IMR-90 (cell line): ENCODE measurements around the gene KBTBD13. TPM values are rescaled to one million over a fixed set of nuclear protein-coding genes. Genes with fewer than 3 reads are reported as not detected.

Experiments
- ATAC-seq: fragments of 200-7000 bp; cut with Tn5 transposase; 2 replicates; pipeline ENCODE4 v1.9.1; 2020; ENCODE audit warnings: low read depth, mild to moderate bottlenecking, moderate library complexity
- BruUV-seq: library from RNA; stranded (reverse); fragments of 400-500 nt; replicated peaks from 2 replicates; lab custom pipeline; 2021; lab: Mats Ljungman, UMichigan
- CTCF ChIA-PET: fragments of 300-600 bp; formaldehyde crosslinking; extraction: SDS; loops from one replicate; lab custom pipeline; 2021; ENCODE audit warnings: antibody characterized with exemption; lab: Yijun Ruan, JAX
- POLR2A ChIA-PET: fragments of 300-600 bp; sonication (Branson Sonifier 250); formaldehyde crosslinking; loops from one replicate; lab custom pipeline; 2022; ENCODE audit warnings: antibody characterized with exemption; ENCODE audit not compliant: unreplicated experiment; lab: Charles Lee
- DNase-seq: peaks from one replicate; pipeline ENCODE4 v3.0.0; 2013
- H2AFZ ChIP-seq: replicated peaks from 2 replicates; pipeline ENCODE3; 2013; ENCODE audit warnings: low read length, mild to moderate bottlenecking; ENCODE audit not compliant: poor library complexity
- H2AK5ac ChIP-seq: 2 replicates; pipeline ENCODE4 v1.6.1; 2013; ENCODE audit warnings: low read depth, low read length, inconsistent platforms
- H2AK9ac ChIP-seq: replicated peaks from 2 replicates; pipeline ENCODE3; 2013; ENCODE audit warnings: mild to moderate bottlenecking, low read depth, low read length, moderate library complexity; ENCODE audit not compliant: poor library complexity
- H2BK120ac ChIP-seq: 2 replicates; pipeline ENCODE4 v1.6.1; 2013; ENCODE audit warnings: low read depth, low read length, inconsistent platforms
- H2BK15ac ChIP-seq: 3 replicates; pipeline ENCODE4 v1.6.1; 2013; ENCODE audit warnings: low read depth, low read length, inconsistent platforms
- H2BK20ac ChIP-seq: 2 replicates; pipeline ENCODE4 v1.6.1; 2013; ENCODE audit warnings: low read depth, mild to moderate bottlenecking, inconsistent platforms, low read length, moderate library complexity
- H2BK5ac ChIP-seq: 2 replicates; pipeline ENCODE4 v1.6.1; 2013; ENCODE audit warnings: mild to moderate bottlenecking, low read depth, low read length, inconsistent platforms; ENCODE audit not compliant: poor library complexity, severe bottlenecking
- H3K14ac ChIP-seq: replicated peaks from 2 replicates; pipeline ENCODE4 v1.6.1; 2013; ENCODE audit warnings: low read depth, low read length, inconsistent platforms
- H3K18ac ChIP-seq: 2 replicates; pipeline ENCODE4 v1.6.1; 2013; ENCODE audit warnings: low read depth, low read length, control low read depth
- H3K23ac ChIP-seq: 2 replicates; pipeline ENCODE4 v1.6.1; 2013; ENCODE audit warnings: low read depth, low read length, inconsistent platforms
- H3K27ac ChIP-seq: 2 replicates; pipeline ENCODE4 v1.5.1; 2013; ENCODE audit warnings: mild to moderate bottlenecking, control low read depth, low read length; ENCODE audit not compliant: insufficient read depth
- H3K27me3 ChIP-seq: 2 replicates; pipeline ENCODE4 v1.6.1; 2013; ENCODE audit warnings: low read length; ENCODE audit not compliant: control insufficient read depth, insufficient read depth
- H3K36me3 ChIP-seq: 2 replicates; pipeline ENCODE4 v1.6.1; 2013; ENCODE audit warnings: low read length, mixed read lengths; ENCODE audit not compliant: control insufficient read depth, insufficient read depth
- H3K4ac ChIP-seq: 2 replicates; pipeline ENCODE4 v1.6.1; 2013; ENCODE audit warnings: low read depth, low read length, inconsistent platforms
- H3K4me1 ChIP-seq: 2 replicates; pipeline ENCODE4 v1.6.1; 2013; ENCODE audit warnings: low read length, mixed read lengths; ENCODE audit not compliant: control insufficient read depth, insufficient read depth
- H3K4me2 ChIP-seq: 2 replicates; pipeline ENCODE4 v1.6.1; 2013; ENCODE audit warnings: low read depth, mild to moderate bottlenecking, control low read depth, low read length, moderate library complexity
- H3K4me3 ChIP-seq: 2 replicates; pipeline ENCODE4 v1.5.1; 2013; ENCODE audit warnings: low read depth, mild to moderate bottlenecking, control low read depth, low read length, moderate library complexity; ENCODE audit not compliant: insufficient read depth
- H3K56ac ChIP-seq: 2 replicates; pipeline ENCODE4 v1.6.1; 2013; ENCODE audit warnings: low read length, inconsistent platforms; ENCODE audit not compliant: insufficient read depth; ENCODE audit errors: extremely low read depth
- H3K79me1 ChIP-seq, 2 experiments: 2 replicates each; pipeline ENCODE4 v1.6.1; 2013; ENCODE audit warnings: low read length in 2 of 2, inconsistent platforms in 1 of 2, low read depth in 1 of 2
- H3K9ac ChIP-seq: 2 replicates; pipeline ENCODE4 v1.6.1; 2013; ENCODE audit warnings: low read depth, low read length, control low read depth
- H3K9me1 ChIP-seq: 2 replicates; pipeline ENCODE4 v1.6.1; 2013; ENCODE audit warnings: low read length, inconsistent platforms; ENCODE audit not compliant: insufficient read depth
- H3K9me3 ChIP-seq: 2 replicates; pipeline ENCODE4 v1.6.1; 2013; ENCODE audit warnings: low read length; ENCODE audit not compliant: control insufficient read depth, insufficient read depth
- H4K20me1 ChIP-seq: 2 replicates; pipeline ENCODE4 v1.6.1; 2013; ENCODE audit warnings: low read length, inconsistent platforms; ENCODE audit not compliant: insufficient read depth
- H4K5ac ChIP-seq: 2 replicates; pipeline ENCODE4 v1.6.1; 2013; ENCODE audit warnings: mild to moderate bottlenecking, low read depth, low read length, control low read depth
- H4K8ac ChIP-seq, 2 experiments: 2 replicates each; pipeline ENCODE4 v1.6.1; 2013; ENCODE audit warnings: low read depth in 2 of 2, low read length in 2 of 2, control low read depth in 1 of 2, inconsistent platforms in 1 of 2
- H4K91ac ChIP-seq: 2 replicates; pipeline ENCODE4 v1.6.1; 2013; ENCODE audit warnings: low read depth, low read length, inconsistent platforms; ENCODE audit not compliant: insufficient read depth
- BHLHE40 ChIP-seq: fragments of 150-350 bp; IDR thresholded peaks from 2 replicates; pipeline ENCODE4 v1.6.1; 2016; ENCODE audit warnings: mild to moderate bottlenecking, low read depth, low read length
- CEBPB ChIP-seq: IDR thresholded peaks from 2 replicates; pipeline ENCODE4 v1.6.1; 2012; ENCODE audit warnings: low read depth, low read length, improper control_type of control experiment
- CHD1 ChIP-seq: IDR thresholded peaks from 2 replicates; pipeline ENCODE4 v1.6.1; 2012; ENCODE audit warnings: low read depth, low read length, improper control_type of control experiment
- CTCF ChIP-seq: conservative IDR thresholded peaks from 2 replicates; pipeline ENCODE4 v1.5.1; 2012; ENCODE audit warnings: mild to moderate bottlenecking, low read depth, low read length, improper control_type of control experiment
- ELK1 ChIP-seq: fragments of 150-350 bp; IDR thresholded peaks from 2 replicates; pipeline ENCODE4 v1.6.1; 2016; ENCODE audit warnings: low read depth, mild to moderate bottlenecking, low read length, moderate library complexity, borderline replicate concordance
- FOS ChIP-seq: fragments of 150-350 bp; IDR thresholded peaks from 2 replicates; pipeline ENCODE4 v1.6.1; 2016; ENCODE audit warnings: low read depth, low read length
- MAFK ChIP-seq: IDR thresholded peaks from 2 replicates; pipeline ENCODE4 v1.6.1; 2012; ENCODE audit warnings: low read depth, low read length, improper control_type of control experiment
- MAZ ChIP-seq: IDR thresholded peaks from 2 replicates; pipeline ENCODE4 v1.6.1; 2012; ENCODE audit warnings: low read depth, mild to moderate bottlenecking, low read length, improper control_type of control experiment, moderate library complexity, borderline replicate concordance
- MXI1 ChIP-seq: IDR thresholded peaks from 2 replicates; pipeline ENCODE4 v1.6.1; 2012; ENCODE audit warnings: low read depth, mild to moderate bottlenecking, low read length, moderate library complexity, borderline replicate concordance
- NFE2L2 ChIP-seq: fragments of 150-350 bp; IDR thresholded peaks from 2 replicates; pipeline ENCODE4 v1.6.1; 2016; ENCODE audit warnings: low read depth, mild to moderate bottlenecking, low read length
- POLR2A ChIP-seq: IDR thresholded peaks from 2 replicates; pipeline ENCODE4 v1.6.1; 2012; ENCODE audit warnings: mild to moderate bottlenecking, low read depth, low read length
- RAD21 ChIP-seq: IDR thresholded peaks from 2 replicates; pipeline ENCODE4 v1.6.1; 2012; ENCODE audit warnings: low read length, improper control_type of control experiment
- RCOR1 ChIP-seq: IDR thresholded peaks from 2 replicates; pipeline ENCODE4 v1.6.1; 2012; ENCODE audit warnings: mild to moderate bottlenecking, low read length, improper control_type of control experiment; ENCODE audit not compliant: insufficient replicate concordance
- RFX5 ChIP-seq: IDR thresholded peaks from 2 replicates; pipeline ENCODE4 v1.8.0; 2012; ENCODE audit warnings: low read depth, mild to moderate bottlenecking, low read length, moderate library complexity
- SMC3 ChIP-seq: fragments of 150-350 bp; IDR thresholded peaks from 2 replicates; pipeline ENCODE4 v1.6.1; 2016; ENCODE audit warnings: low read depth, mild to moderate bottlenecking, antibody characterized with exemption, low read length, moderate library complexity
- USF2 ChIP-seq: fragments of 150-350 bp; IDR thresholded peaks from 2 replicates; pipeline ENCODE4 v1.6.1; 2017; ENCODE audit warnings: mild to moderate bottlenecking, antibody characterized with exemption, low read length, low read depth
- WGBS, 2 experiments: methylation state at CpG; one replicate each; pipeline versions ENCODE4 v1.1.5 to v1.1.7; 2013; ENCODE audit warnings: missing lambda C conversion rate in 2 of 2; ENCODE audit not compliant: insufficient read length in 1 of 2; ENCODE audit errors: extremely low coverage in 2 of 2; 5-methylcytosine and 5-hydroxymethylcytosine counted together
- dilution Hi-C: fragments of 300-500 bp; cut with HindIII; formaldehyde crosslinking; loops from one replicate; pipeline ENCODE4 v1.14.3; 2018; ENCODE audit warnings: low sequenced_read_pairs; ENCODE audit not compliant: unreplicated experiment
- in situ Hi-C: fragments of 300-500 bp; cut with MboI; formaldehyde crosslinking; loops from 3 replicates; pipeline ENCODE4 v1.14.3; 2019; ENCODE audit warnings: low sequenced_read_pairs, inconsistent platforms, mixed read lengths
- intact Hi-C: fragments of 100-400 bp; cut with micrococcal nuclease; formaldehyde crosslinking; loops from 2 replicates; pipeline ENCODE4 v1.10.0; 2022
- polyA plus RNA-seq, 3 experiments: library from polyadenylated mRNA; depleted of rRNA; stranded (reverse); fragments of >200 nt; gene quantifications; 2 replicates each; pipeline ENCODE4 v1.2.3, GENCODE V29; 2012; ENCODE audit warnings: low replicate concordance in 1 of 3
- total RNA-seq: library from RNA; depleted of rRNA; stranded (reverse); fragments of >200 nt; gene quantifications from 2 replicates; pipeline ENCODE4 v1.2.3, GENCODE V29; 2012

Gene KBTBD13
- total and polyA plus RNA-seq, 2 of the 4 experiments (the other 2 are of a cell fraction) = not detected

- no peaks in the 10 kb centered on the region for H3K79me1 ChIP-seq
- ChIA-PET CTCF (interaction anchor here (1.6 to 2.2 kb wide), 2 partner anchors 14 to 33 kb away, joined by 6 to 8 read pairs; no protein-coding TSS in a partner anchor), POLR2A (no interaction called here)
- peak overlapping the region; percentile 77; the same call in 1 of the 2 replicates for H3K27ac ChIP-seq
- ATAC-seq (no peak), DNase-seq (no peak)
- peak overlapping the region; percentile 68 for H4K91ac ChIP-seq
- H2AFZ ChIP-seq = peak overlapping the region; percentile 58
- WGBS, 2 experiments = no CpG with 5 or more reads among the region's 3 CpGs
- H3K14ac ChIP-seq = peak overlapping the region; percentile 61
- H4K8ac ChIP-seq = peak overlapping the region in 1 of 2 experiments; percentile 20; a peak in 2 of 4 replicates
- peak overlapping the region; percentile 78 for H3K18ac ChIP-seq
- in situ Hi-C loops = no loop called here
- no peak for TF ChIP-seq BHLHE40
- no peak for TF ChIP-seq USF2
- TF ChIP-seq CTCF = no peak
- no peak for TF ChIP-seq RFX5
- no peak for TF ChIP-seq CEBPB
- no peak for TF ChIP-seq SMC3
- no peak for TF ChIP-seq CHD1
- no peak for TF ChIP-seq RCOR1
- TF ChIP-seq POLR2A = no peak
- no peak for TF ChIP-seq RAD21
- no peak for TF ChIP-seq ELK1
- no peak for TF ChIP-seq MAFK
- TF ChIP-seq FOS = no peak
- no peak for TF ChIP-seq MAZ
- no peak for TF ChIP-seq MXI1
- TF ChIP-seq NFE2L2 = no peak
- peak overlapping the region; percentile 58 for H2BK5ac ChIP-seq
- peak overlapping the region; percentile 5; the same call in 1 of the 3 replicates for H2BK15ac ChIP-seq
- peak overlapping the region; percentile 74 for H3K4ac ChIP-seq
- no peaks in the 10 kb centered on the region for H3K36me3 ChIP-seq
- peaks cover 9% of the 10 kb centered on the region for H4K20me1 ChIP-seq
- no peak overlapping the region for H3K9ac ChIP-seq
- H3K27me3 ChIP-seq = peaks cover 16% of the 10 kb centered on the region
- peak overlapping the region; percentile 81 for H2BK20ac ChIP-seq
- no peak overlapping the region for H3K4me3 ChIP-seq
- BruUV-seq = no TSS peak
- peak overlapping the region; percentile 62 for H4K5ac ChIP-seq
- peaks cover 42% of the 10 kb centered on the region for H3K4me1 ChIP-seq
- H3K56ac ChIP-seq = no peak overlapping the region
- H2BK120ac ChIP-seq = peak overlapping the region; percentile 92
- H3K4me2 ChIP-seq = peak overlapping the region; percentile 42; the same call in 1 of the 2 replicates
- peak overlapping the region; percentile 78 for H2AK5ac ChIP-seq
- H2AK9ac ChIP-seq = peak overlapping the region; percentile 60
- dilution Hi-C loops = no loop called here
- H3K23ac ChIP-seq = peak overlapping the region; percentile 68; the same call in 1 of the 2 replicates
- peaks cover 37% of the 10 kb centered on the region for H3K9me1 ChIP-seq
- intact Hi-C loops = no loop called here
- H3K9me3 ChIP-seq = no peaks in the 10 kb centered on the region
Measured at GRCh38 chr15:65068403-65068788, 8.2 kb upstream of the KBTBD13 start.
